ENCODE results near the gene PTPRM.

GRCh38 chr18:8121942-8122480 is 554.9 kb downstream of the PTPRM start:
- no peak for TF ChIP-seq POLR2A (IDR thresholded peaks at IDR 0.05)
- no peak for TF ChIP-seq CTCF (IDR thresholded peaks at IDR 0.05)
